Cardiac muscle cell (in vitro differentiated cells and primary cell): ENCODE data around the gene TMEM253. TPM values are rescaled to one million over a fixed set of nuclear protein-coding genes. Genes with fewer than 3 reads are reported as not detected.

Experiments used
- DNase-seq, 2 donors: peaks; one replicate each; pipeline versions ENCODE4 v3.0.0 to v3.0.0-alpha.2; 2010 to 2017; ENCODE audit warnings: low read depth in 1 of 2, low spot score in 1 of 2
- H3K27ac ChIP-seq: fragments of 200-600 bp; sonication (generic); 2 replicates; pipeline ENCODE4 v1.5.1; 2016
- H3K27me3 ChIP-seq: fragments of 200-600 bp; sonication (generic); 2 replicates; pipeline ENCODE4 v1.6.0; 2016; ENCODE audit warnings: control low read depth
- H3K36me3 ChIP-seq: fragments of 200-600 bp; sonication (generic); 2 replicates; pipeline ENCODE4 v1.5.1; 2016; ENCODE audit warnings: control low read depth
- H3K4me1 ChIP-seq: fragments of 200-600 bp; sonication (generic); 2 replicates; pipeline ENCODE4 v1.8.1; 2017; ENCODE audit warnings: low read depth, mild to moderate bottlenecking, mixed run types
- H3K4me3 ChIP-seq: fragments of 200-600 bp; sonication (generic); 2 replicates; pipeline ENCODE4 v1.5.1; 2016; ENCODE audit warnings: mild to moderate bottlenecking
- H3K9me3 ChIP-seq: fragments of 200-600 bp; sonication (generic); 2 replicates; pipeline ENCODE4 v1.5.1; 2017; ENCODE audit warnings: low read depth, mild to moderate bottlenecking, control low read depth
- polyA plus RNA-seq: library from polyadenylated mRNA; unstranded; fragments of >200 nt; fragmentation: Nextera tagmentation; extraction: Ambion mirVana; gene quantifications from 2 replicates; pipeline ENCODE4 v1.2.1, GENCODE V29; 2016
- total RNA-seq: library from RNA; depleted of rRNA; stranded (reverse); fragments of >200 nt; gene quantifications from 2 replicates; pipeline ENCODE4 v1.2.3, GENCODE V29; 2016
- TF ChIP-seq, protein P1 (sequence below): IDR thresholded peaks from 2 replicates; pipeline ENCODE4 v1.5.1; 2012; ENCODE audit warnings: low read depth, mild to moderate bottlenecking, low read length

Gene TMEM253
- total and polyA plus RNA-seq, 2 experiments from 2014 or later = 1.2 to 1.3 TPM

DNA sequence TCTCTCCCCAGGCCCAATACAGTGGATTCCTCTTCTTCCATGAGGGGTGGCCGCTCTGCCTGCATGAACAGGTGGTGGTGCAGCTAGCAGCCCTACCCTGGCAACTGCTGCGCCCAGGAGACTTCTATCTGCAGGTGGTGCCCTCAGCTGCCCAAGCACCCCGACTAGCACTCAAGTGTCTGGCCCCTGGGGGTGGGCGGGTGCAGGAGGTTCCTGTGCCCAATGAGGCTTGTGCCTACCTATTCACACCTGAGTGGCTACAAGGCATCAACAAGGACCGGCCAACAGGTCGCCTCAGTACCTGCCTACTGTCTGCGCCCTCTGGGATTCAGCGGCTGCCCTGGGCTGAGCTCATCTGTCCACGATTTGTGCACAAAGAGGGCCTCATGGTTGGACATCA lies 26.9 kb upstream of the TMEM253 start:
- TF ChIP-seq, protein P1, sequence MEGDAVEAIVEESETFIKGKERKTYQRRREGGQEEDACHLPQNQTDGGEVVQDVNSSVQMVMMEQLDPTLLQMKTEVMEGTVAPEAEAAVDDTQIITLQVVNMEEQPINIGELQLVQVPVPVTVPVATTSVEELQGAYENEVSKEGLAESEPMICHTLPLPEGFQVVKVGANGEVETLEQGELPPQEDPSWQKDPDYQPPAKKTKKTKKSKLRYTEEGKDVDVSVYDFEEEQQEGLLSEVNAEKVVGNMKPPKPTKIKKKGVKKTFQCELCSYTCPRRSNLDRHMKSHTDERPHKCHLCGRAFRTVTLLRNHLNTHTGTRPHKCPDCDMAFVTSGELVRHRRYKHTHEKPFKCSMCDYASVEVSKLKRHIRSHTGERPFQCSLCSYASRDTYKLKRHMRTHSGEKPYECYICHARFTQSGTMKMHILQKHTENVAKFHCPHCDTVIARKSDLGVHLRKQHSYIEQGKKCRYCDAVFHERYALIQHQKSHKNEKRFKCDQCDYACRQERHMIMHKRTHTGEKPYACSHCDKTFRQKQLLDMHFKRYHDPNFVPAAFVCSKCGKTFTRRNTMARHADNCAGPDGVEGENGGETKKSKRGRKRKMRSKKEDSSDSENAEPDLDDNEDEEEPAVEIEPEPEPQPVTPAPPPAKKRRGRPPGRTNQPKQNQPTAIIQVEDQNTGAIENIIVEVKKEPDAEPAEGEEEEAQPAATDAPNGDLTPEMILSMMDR = no peak
- Histone ChIP-seq H3K36me3 (peaks cover 26% of the 10 kb centered on the region), H3K4me1 (peaks cover 8% of the 10 kb centered on the region), H3K4me3 (no peak overlapping the region), H3K27ac (no peak overlapping the region), H3K27me3 (no peaks in the 10 kb centered on the region), H3K9me3 (no peaks in the 10 kb centered on the region)
- DNase-seq = no peak

DNA sequence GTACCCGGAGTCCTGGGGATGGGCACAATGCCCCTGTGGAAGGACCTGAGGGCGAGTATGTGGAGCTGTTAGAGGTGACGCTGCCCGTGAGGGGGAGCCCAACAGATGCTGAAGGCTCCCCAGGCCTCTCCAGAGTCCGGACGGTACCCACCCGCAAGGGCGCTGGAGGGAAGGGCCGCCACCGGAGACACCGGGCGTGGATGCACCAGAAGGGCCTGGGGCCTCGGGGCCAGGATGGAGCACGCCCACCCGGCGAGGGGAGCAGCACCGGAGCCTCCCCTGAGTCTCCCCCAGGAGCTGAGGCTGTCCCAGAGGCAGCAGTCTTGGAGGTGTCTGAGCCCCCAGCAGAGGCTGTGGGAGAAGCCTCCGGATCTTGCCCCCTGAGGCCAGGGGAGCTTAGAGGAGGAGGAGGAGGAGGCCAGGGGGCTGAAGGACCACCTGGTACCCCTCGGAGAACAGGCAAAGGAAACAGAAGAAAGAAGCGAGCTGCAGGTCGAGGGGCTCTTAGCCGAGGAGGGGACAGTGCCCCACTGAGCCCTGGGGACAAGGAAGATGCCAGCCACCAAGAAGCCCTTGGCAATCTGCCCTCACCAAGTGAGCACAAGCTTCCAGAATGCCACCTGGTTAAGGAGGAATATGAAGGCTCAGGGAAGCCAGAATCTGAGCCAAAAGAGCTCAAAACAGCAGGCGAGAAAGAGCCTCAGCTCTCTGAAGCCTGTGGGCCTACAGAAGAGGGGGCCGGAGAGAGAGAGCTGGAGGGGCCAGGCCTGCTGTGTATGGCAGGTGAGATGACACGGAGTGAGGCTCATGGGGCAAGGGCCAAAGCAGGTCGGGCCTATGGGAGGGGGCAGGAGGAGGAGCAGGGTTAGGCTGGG lies 26.2 kb upstream of the TMEM253 start:
- TF ChIP-seq, protein P1 = no peak
- Histone ChIP-seq H3K4me3 (no peak overlapping the region), H3K36me3 (peaks cover 26% of the 10 kb centered on the region), H3K9me3 (no peaks in the 10 kb centered on the region), H3K27ac (no peak overlapping the region), H3K27me3 (no peaks in the 10 kb centered on the region), H3K4me1 (peaks cover 8% of the 10 kb centered on the region)
- DNase-seq = no peak

DNA sequence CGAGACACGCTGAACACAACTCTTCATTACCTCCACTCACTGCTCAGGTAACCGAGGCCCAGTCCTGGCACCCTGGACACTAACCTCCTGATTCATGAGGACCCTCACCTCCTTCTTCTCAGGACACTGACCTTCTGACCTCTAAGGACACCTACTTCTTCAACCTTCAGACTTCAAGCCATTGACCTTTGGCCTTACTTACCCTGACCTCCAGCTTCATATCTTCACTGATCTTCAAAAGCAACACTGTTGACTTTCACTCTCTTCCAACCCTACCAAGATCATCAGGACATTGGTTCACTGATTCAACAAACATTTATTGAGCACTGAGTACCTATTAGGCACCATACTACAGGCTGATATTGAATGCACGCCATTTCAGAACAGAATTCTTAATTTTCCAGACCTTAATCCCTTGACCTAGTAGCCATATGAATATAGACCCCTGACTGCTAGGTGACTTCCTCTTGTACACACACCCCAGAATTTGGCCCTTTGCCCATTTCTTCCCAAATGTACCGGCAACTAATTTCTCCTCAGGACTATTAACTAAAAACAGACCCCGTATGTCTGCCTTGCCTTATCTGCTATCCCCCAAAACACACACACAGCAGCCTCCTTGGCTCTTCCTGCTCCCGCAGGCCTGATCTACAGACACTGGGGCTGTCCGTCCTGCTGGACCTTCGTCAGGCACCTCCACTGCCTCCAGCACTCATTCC lies 25.0 kb upstream of the TMEM253 start:
- H3K27ac ChIP-seq = no peak overlapping the region
- H3K36me3 ChIP-seq = peaks cover 32% of the 10 kb centered on the region

DNA sequence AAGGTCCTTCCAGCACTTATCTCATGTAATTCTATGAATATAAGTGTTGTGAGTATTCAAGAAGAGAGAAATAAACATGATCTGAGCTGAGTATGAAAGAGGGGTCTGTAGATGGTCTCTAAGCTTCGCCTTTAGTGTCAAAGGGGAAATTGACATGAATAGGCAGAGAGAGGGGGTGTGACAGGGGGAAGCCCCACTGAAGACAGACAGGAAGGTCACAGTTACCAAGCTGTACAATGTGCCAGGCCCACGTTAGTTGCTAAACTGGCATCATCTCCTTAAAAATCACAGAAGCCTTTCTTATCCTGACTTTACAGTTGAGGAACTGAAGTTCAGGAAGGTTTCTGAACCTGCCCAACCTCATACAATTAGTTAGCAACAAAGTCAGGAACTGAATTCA lies 23.2 kb upstream of the TMEM253 start:
- H3K36me3 ChIP-seq = peaks cover 38% of the 10 kb centered on the region
- no peaks in the 10 kb centered on the region for H3K9me3 ChIP-seq
- no peaks in the 10 kb centered on the region for H3K27me3 ChIP-seq
- no peak overlapping the region for H3K4me3 ChIP-seq
- no peak for DNase-seq
- H3K4me1 ChIP-seq = no peaks in the 10 kb centered on the region
- H3K27ac ChIP-seq = no peak overlapping the region
- TF ChIP-seq, protein P1 = no peak

More for the DNA sequence above, 25.0 kb upstream of the TMEM253 start:
- TF ChIP-seq, protein P1 = no peak
- no peak for DNase-seq
- no peaks in the 10 kb centered on the region for H3K9me3 ChIP-seq
- H3K27me3 ChIP-seq = no peaks in the 10 kb centered on the region
- no peak overlapping the region for H3K4me3 ChIP-seq
- H3K4me1 ChIP-seq = peaks cover 8% of the 10 kb centered on the region

DNA sequence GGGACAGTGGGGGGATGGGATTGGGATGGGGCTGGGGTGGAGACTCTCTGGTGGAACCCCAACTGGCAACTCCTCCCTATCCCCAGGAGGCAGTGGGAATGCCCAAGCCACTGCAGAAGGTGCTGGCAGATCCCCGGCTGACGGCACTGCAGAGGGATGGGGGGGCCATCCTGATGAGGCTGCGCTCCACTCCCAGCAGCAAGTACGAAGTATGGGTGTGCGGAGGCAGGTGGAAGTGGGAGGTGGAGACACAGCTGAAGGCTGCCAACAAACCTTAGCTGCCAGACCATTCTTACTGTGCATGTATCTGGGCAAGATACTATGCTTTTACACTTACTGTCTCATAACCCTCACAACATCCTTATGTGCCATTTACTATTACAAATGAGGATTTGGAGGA lies 22.6 kb upstream of the TMEM253 start:
- peaks cover 42% of the 10 kb centered on the region for H3K36me3 ChIP-seq
- no peaks in the 10 kb centered on the region for H3K27me3 ChIP-seq
- H3K27ac ChIP-seq = no peak overlapping the region

More for the DNA sequence above, 22.6 kb upstream of the TMEM253 start:
- Histone ChIP-seq H3K4me1 (no peaks in the 10 kb centered on the region), H3K9me3 (no peaks in the 10 kb centered on the region), H3K4me3 (no peak overlapping the region)
- no peak for DNase-seq
- TF ChIP-seq, protein P1 = no peak
